HepG2 (cell line): ENCODE data around the gene NOX3.

Source experiments
- EZH2 ChIP-seq: conservative IDR thresholded peaks from 2 replicates; pipeline ENCODE4 v1.6.1; 2012; ENCODE audit warnings: mild to moderate bottlenecking, low read depth, low read length, moderate library complexity
- FOXA1 ChIP-seq, 2 experiments: fragments of 450-650 bp in 1 of 2; sonication (generic) in 1 of 2; formaldehyde crosslinking in 1 of 2; IDR thresholded peaks; 2 replicates each; pipeline versions ENCODE4 v1.4.0 to v1.6.1; 2016 to 2020; ENCODE audit warnings: missing genetic modification reagents in 1 of 2
- GTF2F1 ChIP-seq: fragments of 150-350 bp; IDR thresholded peaks from 2 replicates; pipeline ENCODE4 v1.6.1; 2014; ENCODE audit warnings: low read length
- HOMEZ ChIP-seq: IDR thresholded peaks from 2 replicates; pipeline ENCODE4 v1.6.1; 2016; ENCODE audit warnings: low read depth
- MLX ChIP-seq: IDR thresholded peaks from 2 replicates; pipeline ENCODE4 v1.6.1; 2016
- NFYB ChIP-seq: sonication (generic); formaldehyde crosslinking; IDR thresholded peaks from 2 replicates; pipeline ENCODE4 v1.4.0; 2020; ENCODE audit warnings: missing genetic modification reagents
- RBAK ChIP-seq: sonication (generic); formaldehyde crosslinking; IDR thresholded peaks from 2 replicates; pipeline ENCODE4 v1.5.1; 2020; ENCODE audit warnings: mild to moderate bottlenecking, missing genetic modification reagents
- YY1 ChIP-seq: IDR thresholded peaks from 2 replicates; pipeline ENCODE4 v1.6.1; 2011; ENCODE audit warnings: low read length, low read depth, moderate library complexity, mild to moderate bottlenecking; ENCODE audit not compliant: insufficient read depth, insufficient replicate concordance
- ZBTB26 ChIP-seq: IDR thresholded peaks from 2 replicates; pipeline ENCODE4 v1.6.1; 2016; ENCODE audit warnings: missing compliant biosample characterization, missing genetic modification reagents, borderline replicate concordance
- ZBTB8A ChIP-seq: sonication (generic); formaldehyde crosslinking; IDR thresholded peaks from 2 replicates; pipeline ENCODE4 v1.4.0; 2020; ENCODE audit warnings: mild to moderate bottlenecking, low read depth, missing genetic modification reagents, borderline replicate concordance
- ZNF138 ChIP-seq: sonication (generic); formaldehyde crosslinking; IDR thresholded peaks from 2 replicates; pipeline ENCODE4 v1.5.0; 2020; ENCODE audit warnings: mild to moderate bottlenecking, low read depth, missing genetic modification reagents
- ZNF292 ChIP-seq: sonication (generic); formaldehyde crosslinking; IDR thresholded peaks from 2 replicates; pipeline ENCODE4 v1.8.1; 2022; ENCODE audit warnings: mild to moderate bottlenecking, low read depth, missing genetic modification reagents, borderline replicate concordance
- ZNF775 ChIP-seq: sonication (generic); formaldehyde crosslinking; IDR thresholded peaks from 2 replicates; pipeline ENCODE4 v1.4.0; 2020; ENCODE audit warnings: missing genetic modification reagents, mild to moderate bottlenecking, moderate library complexity, borderline replicate concordance

- no peak for TF ChIP-seq ZBTB26 (CRISPR knock-in tag)
- TF ChIP-seq EZH2, result no peak
- TF ChIP-seq ZNF775, result no peak
- no peak for TF ChIP-seq ZBTB8A
- no peak for TF ChIP-seq ZNF292
- no peak for TF ChIP-seq RBAK (CRISPR knock-in tag)
- no peak for TF ChIP-seq FOXA1 (IDR thresholded peaks at IDR 0.05)
- no peak for TF ChIP-seq FOXA1 (CRISPR knock-in tag; IDR thresholded peaks at IDR 0.05)
- no peak for TF ChIP-seq HOMEZ (CRISPR knock-in tag)
- TF ChIP-seq NFYB (CRISPR knock-in tag), result no peak
- TF ChIP-seq GTF2F1, result no peak
- TF ChIP-seq YY1, result no peak
- no peak for TF ChIP-seq MLX
- TF ChIP-seq ZNF138 (CRISPR knock-in tag), result no peak
These were observed 17.2 kb upstream of the NOX3 start for GRCh38 chr6:155472886-155473285.
